GM19463 (cell line): ENCODE results near the gene EIF2AK3.
"Not testable (repeated sequence)": the region's sequence is repeated elsewhere in the genome, so short reads cannot be mapped to it uniquely, and the experiment has no call there.

Experiments
- ATAC-seq: cut with Tn5 transposase; IDR thresholded peaks from one replicate; pipeline ENCODE4 v1.9.1; 2021; ENCODE audit warnings: mild to moderate bottlenecking, moderate library complexity; ENCODE audit not compliant: unreplicated experiment

The EIF2AK3 gene

DNA sequence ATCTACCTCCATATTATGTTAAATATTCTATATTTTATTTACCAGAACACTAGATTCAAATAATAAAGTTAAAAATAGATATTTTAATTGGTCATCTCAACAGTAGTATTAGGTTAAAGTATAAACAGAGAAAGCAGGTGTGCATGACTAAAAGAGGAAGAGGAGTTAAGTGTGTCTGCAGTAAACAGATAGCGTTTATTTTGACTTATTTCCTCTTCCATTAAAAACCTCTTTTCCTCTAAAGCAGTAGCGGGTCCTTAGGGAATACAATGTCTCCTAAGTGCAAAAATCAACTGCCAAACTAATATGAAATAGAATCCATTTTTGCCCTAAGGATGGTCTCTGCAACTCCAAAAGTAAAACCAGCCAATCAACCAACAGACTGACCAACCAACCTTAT lies 27.7 kb downstream of the EIF2AK3 start:
- ATAC-seq, result no peak

GRCh38 chr2:88597168-88597567 lies 30.1 kb downstream of the EIF2AK3 start:
- no peak for ATAC-seq

- no peak for ATAC-seq
Measured at GRCh38 chr2:88596141-88596830, 31.0 kb downstream of the EIF2AK3 start.

GRCh38 chr2:88591698-88592097 lies 35.6 kb downstream of the EIF2AK3 start:
- ATAC-seq, result no peak

- ATAC-seq, result peak; percentile 81
Measured at GRCh38 chr2:88590998-88591613, 36.2 kb downstream of the EIF2AK3 start.

GRCh38 chr2:88585969-88586368 lies 41.3 kb downstream of the EIF2AK3 start:
- no peak for ATAC-seq

- no peak for ATAC-seq
Measured at GRCh38 chr2:88582030-88582429, 45.2 kb downstream of the EIF2AK3 start.

DNA sequence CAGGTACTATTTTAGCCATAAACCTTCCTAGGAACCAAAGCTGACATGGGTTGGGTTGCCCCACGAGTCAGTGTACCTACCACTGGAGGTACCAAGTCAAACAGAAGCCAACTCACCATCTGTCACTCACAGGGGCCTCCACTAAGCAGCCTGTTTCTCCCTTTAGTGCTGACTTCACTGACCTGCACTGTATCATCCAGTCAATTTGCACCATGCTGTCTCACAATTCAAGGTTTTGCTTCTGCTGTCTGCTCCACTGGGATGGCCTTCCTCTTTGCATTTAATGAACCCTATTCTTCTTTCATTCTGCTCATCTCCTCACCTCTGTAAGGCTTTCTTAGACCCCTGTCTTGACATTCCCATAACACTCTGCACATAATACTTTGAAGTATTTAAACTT lies 47.2 kb downstream of the EIF2AK3 start:
- no peak for ATAC-seq

DNA sequence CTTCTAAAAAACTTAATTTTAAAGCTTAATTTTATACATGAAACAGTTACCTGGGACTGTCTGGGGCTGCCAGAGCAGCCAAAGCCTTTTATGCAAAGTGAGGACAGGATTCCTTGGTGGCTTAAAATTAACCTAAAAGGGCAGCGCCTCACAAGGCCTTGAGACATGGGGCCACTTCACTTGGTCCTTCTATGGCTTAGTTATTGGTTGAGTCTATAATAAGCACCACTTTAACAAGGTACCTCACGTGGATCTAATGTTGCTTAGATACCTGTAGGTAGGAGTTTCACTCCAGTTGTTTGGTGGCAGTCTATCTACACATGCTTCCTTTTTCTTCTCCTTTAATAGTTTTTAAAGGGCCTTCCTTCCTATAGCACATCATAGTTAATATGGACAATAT lies 51.6 kb downstream of the EIF2AK3 start:
- no peak for ATAC-seq

- no peak for ATAC-seq
Measured at GRCh38 chr2:88575051-88575450, 52.2 kb downstream of the EIF2AK3 start.

GRCh38 chr2:88574445-88574844 lies 52.8 kb downstream of the EIF2AK3 start:
- ATAC-seq, result peak; percentile 87

DNA sequence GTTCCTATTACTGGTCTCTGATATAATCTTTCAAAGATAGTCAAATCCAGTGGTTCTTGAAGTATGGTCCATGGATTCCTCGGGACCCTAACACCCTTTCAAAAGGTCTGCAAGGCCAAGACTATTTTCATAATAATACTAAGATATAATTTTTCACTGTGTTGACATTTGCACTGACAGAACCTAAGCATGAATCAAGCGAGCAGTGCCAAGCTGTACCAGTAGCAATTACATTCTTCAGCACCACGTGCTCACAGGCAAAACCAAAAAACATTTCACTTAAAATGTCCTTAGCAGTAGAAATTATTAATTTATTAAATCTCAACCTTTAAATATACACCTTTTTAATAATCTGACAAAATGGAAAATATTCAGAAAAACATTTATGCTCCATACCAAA lies 59.1 kb downstream of the EIF2AK3 start:
- ATAC-seq, result no peak

DNA sequence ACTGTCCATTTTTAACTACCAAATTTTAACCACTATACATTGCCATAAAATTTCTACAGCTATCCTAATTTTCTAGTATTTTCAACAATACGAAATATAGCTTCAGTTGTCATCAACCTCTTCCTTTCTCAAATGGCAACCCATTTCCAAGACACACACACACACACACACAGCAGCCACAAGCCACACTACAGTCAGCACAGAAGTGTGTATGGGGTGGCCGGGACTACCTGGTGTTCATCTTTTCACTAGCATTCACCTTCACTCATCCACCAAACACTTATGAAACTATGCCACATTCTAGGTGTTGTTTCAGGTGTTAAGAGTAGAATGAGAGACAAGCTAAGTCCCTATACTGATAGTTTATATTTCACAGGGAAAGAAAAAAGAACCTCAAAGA lies 62.9 kb downstream of the EIF2AK3 start:
- no peak for ATAC-seq

DNA sequence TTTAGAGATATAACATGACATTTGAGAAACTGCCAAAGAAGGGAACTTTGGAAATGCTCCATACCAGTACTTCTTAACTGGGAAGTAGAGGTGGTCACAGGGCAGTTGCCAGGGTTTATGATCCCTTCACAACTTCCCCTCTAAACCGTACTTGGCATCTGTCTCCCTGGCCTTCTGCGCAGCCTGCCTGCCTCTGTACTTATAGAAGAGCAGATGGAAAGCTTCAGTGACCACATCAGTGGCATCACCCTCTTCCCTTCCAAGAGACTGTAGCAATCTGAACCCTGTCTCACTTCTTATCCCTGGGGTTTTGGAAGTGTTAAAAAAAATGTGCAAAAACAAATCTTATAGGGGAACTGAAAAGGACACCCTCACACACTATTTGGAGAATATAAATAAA lies 64.1 kb downstream of the EIF2AK3 start:
- no peak for ATAC-seq

- peak; percentile 72 for ATAC-seq
Measured at GRCh38 chr2:88561646-88562388, 65.4 kb downstream of the EIF2AK3 start.

DNA sequence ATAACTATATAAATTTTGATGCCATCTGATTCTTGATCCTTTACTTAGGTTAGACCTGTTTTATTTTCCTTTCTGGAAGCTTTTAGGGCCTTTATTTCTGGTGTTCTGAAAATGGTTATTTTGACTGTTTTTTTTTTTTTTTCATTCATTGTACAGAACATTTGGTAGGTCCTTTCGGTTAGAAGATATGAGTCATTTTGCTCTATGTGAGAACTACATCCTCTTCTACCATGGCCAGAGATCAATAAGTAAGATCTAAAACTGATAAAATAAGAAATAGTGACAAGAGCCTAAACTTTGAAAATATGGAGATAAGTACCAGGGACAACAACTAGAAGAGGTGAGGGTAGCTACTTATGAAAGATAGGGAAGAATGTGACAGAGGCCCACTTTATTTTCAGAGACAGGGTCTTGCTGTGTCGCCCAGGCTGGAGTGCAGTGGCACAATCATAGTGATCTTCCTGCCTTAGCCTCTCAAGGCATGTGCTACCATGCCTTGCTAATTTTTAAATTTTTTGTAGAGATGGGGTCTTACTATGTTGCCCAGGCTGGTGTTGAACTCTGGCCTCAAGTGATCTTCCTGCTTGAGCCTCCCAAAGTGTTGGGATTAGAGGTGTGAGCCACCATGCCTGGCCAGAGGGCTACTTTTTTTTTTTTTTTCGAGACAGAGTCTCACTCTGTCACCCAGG lies 66.5 kb downstream of the EIF2AK3 start:
- no peak for ATAC-seq

GRCh38 chr2:88557290-88557689 lies 70.0 kb downstream of the EIF2AK3 start:
- ATAC-seq, result no peak

- ATAC-seq, result no peak
Measured at GRCh38 chr2:88556026-88556425, 71.2 kb downstream of the EIF2AK3 start.

GRCh38 chr2:88554189-88554588 lies 73.1 kb downstream of the EIF2AK3 start:
- ATAC-seq, result no peak

DNA sequence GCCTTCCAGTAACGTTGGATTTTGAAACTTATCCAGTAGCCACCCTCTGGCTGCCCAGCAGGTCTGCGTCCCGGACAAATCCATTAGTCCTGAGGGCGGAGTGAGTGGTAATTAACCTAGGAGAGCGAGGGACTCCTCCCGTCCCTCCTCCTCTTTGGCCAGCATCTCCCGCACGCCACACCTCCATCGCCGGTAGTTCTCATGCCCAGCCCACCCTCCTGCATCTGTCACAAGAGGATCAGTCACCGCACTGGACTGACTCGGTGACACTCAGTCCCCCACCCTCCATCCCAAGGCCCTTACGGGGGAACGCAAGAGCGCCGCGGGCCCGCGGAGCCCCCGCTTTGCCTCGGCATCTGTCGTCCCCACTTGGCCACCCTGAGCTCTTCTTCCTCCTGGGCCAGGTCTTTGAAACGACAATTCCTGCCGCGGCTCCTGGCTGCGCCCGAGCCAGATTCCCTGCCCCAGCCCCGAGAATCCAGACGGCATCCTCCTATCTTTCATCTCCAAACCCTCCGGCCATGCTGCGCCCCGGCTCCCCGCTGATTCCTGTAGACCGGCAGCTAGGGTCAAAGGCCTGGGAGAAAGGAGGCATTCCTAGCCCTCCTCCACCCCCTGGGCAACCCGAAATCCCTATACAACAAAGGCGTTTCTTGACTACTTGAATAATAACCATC lies 77.5 kb downstream of the EIF2AK3 start:
- no peak for ATAC-seq

GRCh38 chr2:88546291-88546690 lies 81.0 kb downstream of the EIF2AK3 start:
- ATAC-seq, result not testable (repeated sequence)
